Activated naive CD4-positive, alpha-beta T cell treated with anti-CD3 and anti-CD28 coated beads, Interleukin-2, amount 50 U/mL, for 72 hours (primary cell): ENCODE data around the gene SYNPO2. TPM values are rescaled to one million over a fixed set of nuclear protein-coding genes. Genes with fewer than 3 reads are reported as not detected.

Experiments
- ATAC-seq, 2 donors: fragments of 150-1000 bp; cut with Tn5 transposase; 2 replicates each; pipeline ENCODE4 v1.10.0; 2021; ENCODE audit warnings: mild to moderate bottlenecking in 2 of 2, moderate library complexity in 2 of 2
- DNase-seq, 2 donors: peaks; one replicate each; pipeline ENCODE4 v3.0.0; 2021 to 2022; ENCODE audit warnings: low spot score in 2 of 2
- H3K27ac Mint-ChIP-seq, 2 donors: one replicate each; pipeline ENCODE4 v1.8.0; 2022; ENCODE audit warnings: mild to moderate bottlenecking in 2 of 2, mixed read lengths in 2 of 2
- H3K36me3 Mint-ChIP-seq, 2 donors: one replicate each; pipeline ENCODE4 v1.8.0; 2022; ENCODE audit warnings: mixed read lengths in 2 of 2
- H3K9me3 Mint-ChIP-seq, 2 donors: one replicate each; pipeline ENCODE4 v1.8.0; 2022; ENCODE audit warnings: mixed read lengths in 2 of 2
- total RNA-seq, 2 donors: library from RNA; stranded (reverse); gene quantifications; one replicate each; pipeline ENCODE4 v1.2.3, GENCODE V29; 2022

Gene SYNPO2
- total RNA-seq, 2 donors from 2014 or later, result 0.18 to 0.27 TPM

GRCh38 chr4:118911238-118911703 lies 22.6 kb downstream of the SYNPO2 start:
- H3K36me3 Mint-ChIP-seq, result no peaks in the 10 kb centered on the region

GRCh38 chr4:118915468-118915867 lies 26.8 kb downstream of the SYNPO2 start:
- DNase-seq (no peak), ATAC-seq (no peak)
- Mint-ChIP-seq H3K27ac (no peak overlapping the region), H3K9me3 (no peaks in the 10 kb centered on the region), H3K36me3 (no peaks in the 10 kb centered on the region)

More at GRCh38 chr4:118911238-118911703, 22.6 kb downstream of the SYNPO2 start:
- Mint-ChIP-seq H3K27ac (no peak overlapping the region), H3K9me3 (no peaks in the 10 kb centered on the region)
- ATAC-seq, result no peak
- DNase-seq, result no peak

GRCh38 chr4:118916691-118917289 lies 28.1 kb downstream of the SYNPO2 start:
- Mint-ChIP-seq H3K36me3 (no peaks in the 10 kb centered on the region), H3K9me3 (no peaks in the 10 kb centered on the region), H3K27ac (no peak overlapping the region)
- ATAC-seq (no peak), DNase-seq (no peak)

GRCh38 chr4:118917582-118917981 lies 28.9 kb downstream of the SYNPO2 start:
- H3K27ac Mint-ChIP-seq, result no peak overlapping the region
- no peaks in the 10 kb centered on the region for H3K36me3 Mint-ChIP-seq
- no peak for DNase-seq
- ATAC-seq, result no peak
- H3K9me3 Mint-ChIP-seq, result no peaks in the 10 kb centered on the region

- Mint-ChIP-seq H3K36me3 (no peaks in the 10 kb centered on the region), H3K27ac (no peak overlapping the region), H3K9me3 (no peaks in the 10 kb centered on the region)
- no peak for ATAC-seq
- DNase-seq, result no peak
Measured at GRCh38 chr4:118918388-118918787, 29.7 kb downstream of the SYNPO2 start.

GRCh38 chr4:118920247-118920646 lies 31.6 kb downstream of the SYNPO2 start:
- Mint-ChIP-seq H3K9me3 (no peaks in the 10 kb centered on the region), H3K36me3 (no peaks in the 10 kb centered on the region), H3K27ac (no peak overlapping the region)
- no peak for ATAC-seq
- DNase-seq, result no peak

GRCh38 chr4:118921786-118922185 lies 33.1 kb downstream of the SYNPO2 start:
- ATAC-seq, result no peak
- DNase-seq, result no peak
- no peaks in the 10 kb centered on the region for H3K9me3 Mint-ChIP-seq
- no peaks in the 10 kb centered on the region for H3K36me3 Mint-ChIP-seq
- no peak overlapping the region for H3K27ac Mint-ChIP-seq

GRCh38 chr4:118923891-118924290 lies 35.2 kb downstream of the SYNPO2 start:
- Mint-ChIP-seq H3K27ac (no peak overlapping the region), H3K9me3 (no peaks in the 10 kb centered on the region), H3K36me3 (no peaks in the 10 kb centered on the region)
- no peak for DNase-seq
- no peak for ATAC-seq

- DNase-seq, result no peak
- Mint-ChIP-seq H3K9me3 (no peaks in the 10 kb centered on the region), H3K36me3 (no peaks in the 10 kb centered on the region), H3K27ac (no peak overlapping the region)
- no peak for ATAC-seq
Measured at GRCh38 chr4:118927974-118928373, 39.3 kb downstream of the SYNPO2 start.

GRCh38 chr4:118930255-118930654 lies 41.6 kb downstream of the SYNPO2 start:
- Mint-ChIP-seq H3K36me3 (no peaks in the 10 kb centered on the region), H3K27ac (no peak overlapping the region), H3K9me3 (no peaks in the 10 kb centered on the region)
- DNase-seq (no peak), ATAC-seq (no peak)

- no peak overlapping the region for H3K27ac Mint-ChIP-seq
- no peaks in the 10 kb centered on the region for H3K36me3 Mint-ChIP-seq
- H3K9me3 Mint-ChIP-seq, result no peaks in the 10 kb centered on the region
- no peak for DNase-seq
- ATAC-seq, result no peak
Measured at GRCh38 chr4:118931786-118932185, 43.1 kb downstream of the SYNPO2 start.

GRCh38 chr4:118935819-118936218 lies 47.2 kb downstream of the SYNPO2 start:
- Mint-ChIP-seq H3K27ac (no peak overlapping the region), H3K36me3 (no peaks in the 10 kb centered on the region), H3K9me3 (no peaks in the 10 kb centered on the region)
- no peak for DNase-seq
- ATAC-seq, result no peak

GRCh38 chr4:118936406-118936805 lies 47.8 kb downstream of the SYNPO2 start:
- Mint-ChIP-seq H3K9me3 (no peaks in the 10 kb centered on the region), H3K27ac (no peak overlapping the region), H3K36me3 (no peaks in the 10 kb centered on the region)
- no peak for DNase-seq
- ATAC-seq, result no peak

GRCh38 chr4:118939169-118939783 lies 50.6 kb downstream of the SYNPO2 start:
- H3K9me3 Mint-ChIP-seq, result no peaks in the 10 kb centered on the region
- H3K27ac Mint-ChIP-seq, result no peak overlapping the region
- DNase-seq, result no peak
- no peaks in the 10 kb centered on the region for H3K36me3 Mint-ChIP-seq
- ATAC-seq, result no peak

- no peak for DNase-seq
- Mint-ChIP-seq H3K27ac (no peak overlapping the region), H3K36me3 (no peaks in the 10 kb centered on the region), H3K9me3 (no peaks in the 10 kb centered on the region)
- ATAC-seq, result no peak
Measured at GRCh38 chr4:118941149-118941548, 52.5 kb downstream of the SYNPO2 start.

- Mint-ChIP-seq H3K9me3 (no peaks in the 10 kb centered on the region), H3K27ac (no peak overlapping the region), H3K36me3 (no peaks in the 10 kb centered on the region)
- DNase-seq, result no peak
- ATAC-seq, result no peak
Measured at GRCh38 chr4:118941799-118942198, 53.1 kb downstream of the SYNPO2 start.

- Mint-ChIP-seq H3K27ac (no peak overlapping the region), H3K9me3 (no peaks in the 10 kb centered on the region), H3K36me3 (no peaks in the 10 kb centered on the region)
- no peak for DNase-seq
- no peak for ATAC-seq
Measured at GRCh38 chr4:118942465-118942864, 53.8 kb downstream of the SYNPO2 start.

- no peak for ATAC-seq
- Mint-ChIP-seq H3K27ac (no peak overlapping the region), H3K36me3 (no peaks in the 10 kb centered on the region), H3K9me3 (no peaks in the 10 kb centered on the region)
- no peak for DNase-seq
Measured at GRCh38 chr4:118947095-118947494, 58.4 kb downstream of the SYNPO2 start.
